GM18526 (cell line): ENCODE measurements around the gene MYLIP.

Experiments used
- POLR2A ChIP-seq: IDR thresholded peaks from 3 replicates; pipeline ENCODE4 v1.6.1; 2011; ENCODE audit not compliant: insufficient read length; ENCODE audit errors: extremely low read depth

Gene MYLIP

DNA sequence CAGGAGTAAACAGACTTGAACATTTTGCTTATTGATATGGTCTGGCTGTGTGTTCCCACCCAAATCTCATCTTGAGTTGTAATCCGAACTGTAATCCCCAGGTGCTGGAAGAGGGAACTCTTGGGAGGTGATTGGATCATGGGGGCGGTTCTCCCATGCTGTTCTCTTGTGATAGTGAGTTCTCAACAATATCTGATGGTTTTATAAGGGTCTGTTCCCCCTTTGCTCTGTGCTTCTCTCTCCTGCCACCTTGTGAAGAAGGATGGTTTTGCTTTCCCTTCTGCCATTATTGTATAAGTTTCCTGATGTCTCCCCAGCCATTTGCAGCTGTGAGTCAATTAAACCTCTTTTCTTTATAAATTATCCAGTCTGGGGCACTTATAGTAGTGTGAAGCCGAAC, 40.0 kb downstream of the MYLIP start:
- TF ChIP-seq POLR2A = no peak

DNA sequence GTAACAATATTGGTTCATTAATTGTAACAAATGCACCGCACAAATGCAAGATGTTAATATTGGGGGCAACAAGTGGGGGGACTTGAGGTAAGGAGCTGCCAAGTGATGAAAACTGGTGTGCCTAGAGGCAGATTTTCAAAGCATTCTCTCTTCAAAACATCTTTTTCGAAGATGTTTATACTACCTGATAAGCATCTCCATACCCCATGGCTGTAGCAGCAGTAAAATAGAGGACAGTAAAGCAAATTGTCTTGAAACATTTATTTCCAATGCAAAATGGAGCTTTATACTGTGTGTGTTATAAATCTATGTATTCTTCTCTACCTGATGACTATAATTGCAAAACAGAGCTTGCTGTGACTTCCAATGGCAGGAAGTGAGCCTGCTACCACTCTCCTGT, 42.5 kb downstream of the MYLIP start:
- no peak for TF ChIP-seq POLR2A

DNA sequence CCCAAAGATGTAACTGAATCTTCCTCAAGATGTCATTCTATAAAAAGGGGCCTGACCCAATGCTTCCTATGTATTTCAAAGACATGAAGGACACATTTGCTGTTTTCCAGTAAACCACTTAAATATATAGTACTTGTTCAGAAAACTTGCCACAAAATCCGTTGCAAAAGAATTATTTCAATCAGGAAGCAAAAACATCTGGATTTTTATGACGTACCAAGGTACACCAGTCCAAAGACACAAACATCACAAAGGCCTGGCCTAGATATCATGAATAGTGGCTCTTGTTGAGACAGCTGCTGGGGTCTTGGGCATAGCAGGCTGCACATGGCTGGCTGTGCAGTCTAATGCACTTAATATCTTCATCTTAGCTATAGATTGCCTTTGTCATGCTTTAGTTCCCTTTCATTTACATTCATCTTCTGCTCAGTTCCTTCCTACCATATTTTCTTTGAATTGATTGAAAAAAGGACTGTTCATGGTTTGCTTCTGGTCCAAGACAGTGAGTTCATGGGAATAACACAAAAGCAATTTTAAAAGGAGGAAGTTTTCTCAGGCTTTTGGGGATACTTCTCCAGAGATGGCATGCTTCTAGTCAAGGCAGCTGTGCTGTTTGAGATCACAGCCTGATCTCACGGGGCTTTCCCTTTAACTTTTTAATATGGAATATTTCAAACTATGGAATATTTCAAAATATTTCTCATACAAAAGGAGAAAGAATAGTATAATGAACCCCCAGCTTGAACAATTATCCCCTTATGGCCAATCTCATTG, 44.5 kb downstream of the MYLIP start:
- TF ChIP-seq POLR2A = no peak

DNA sequence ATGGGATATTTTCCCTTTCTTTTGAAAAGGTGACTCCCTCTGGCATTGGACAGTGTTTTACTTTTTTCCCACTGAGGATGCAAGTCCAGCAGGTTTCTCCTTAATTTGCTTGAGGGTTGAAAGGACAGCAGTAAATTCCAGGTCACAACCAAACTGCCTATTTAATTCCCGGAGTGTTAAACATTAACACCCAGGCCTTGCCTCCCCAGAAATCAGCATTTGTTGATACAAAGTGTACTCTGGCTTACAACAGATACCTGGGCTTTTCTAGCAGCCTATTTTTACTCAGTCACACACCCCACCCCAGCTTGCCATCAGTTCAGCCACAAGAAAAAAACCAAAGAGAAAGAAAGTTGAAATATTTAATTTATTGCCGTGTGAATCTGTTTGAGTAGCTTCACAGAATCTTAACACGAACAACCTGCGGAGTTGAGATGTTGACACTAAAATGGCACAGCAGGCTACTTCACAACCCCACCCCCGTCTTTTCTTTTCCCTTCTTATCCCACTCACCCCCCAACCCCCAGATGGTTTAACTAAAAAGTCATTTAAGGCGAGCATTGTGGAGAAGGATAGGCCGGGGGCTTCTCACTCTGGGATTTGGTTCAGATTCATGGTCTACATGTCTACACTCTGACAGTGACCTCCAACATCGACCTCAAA, 45.7 kb downstream of the MYLIP start:
- TF ChIP-seq POLR2A = no peak

DNA sequence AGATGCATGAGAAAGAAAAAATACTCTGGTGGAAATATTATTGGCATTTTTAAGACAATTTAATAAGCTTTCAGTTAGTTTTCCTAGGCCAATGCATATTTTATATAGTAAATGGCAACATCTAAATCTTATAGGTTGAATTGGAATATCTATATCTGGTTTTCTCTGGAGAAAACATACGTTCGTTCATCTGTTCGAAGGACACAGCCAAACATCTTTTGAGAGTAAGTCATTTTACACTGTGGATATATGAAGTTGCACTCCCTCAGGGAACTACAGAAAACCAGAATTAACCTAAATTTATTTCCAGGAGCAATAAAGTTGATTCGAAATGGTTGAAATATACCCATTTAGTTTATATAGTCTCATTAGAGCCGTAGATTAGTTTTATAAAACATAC, 49.0 kb downstream of the MYLIP start:
- TF ChIP-seq POLR2A = no peak

DNA sequence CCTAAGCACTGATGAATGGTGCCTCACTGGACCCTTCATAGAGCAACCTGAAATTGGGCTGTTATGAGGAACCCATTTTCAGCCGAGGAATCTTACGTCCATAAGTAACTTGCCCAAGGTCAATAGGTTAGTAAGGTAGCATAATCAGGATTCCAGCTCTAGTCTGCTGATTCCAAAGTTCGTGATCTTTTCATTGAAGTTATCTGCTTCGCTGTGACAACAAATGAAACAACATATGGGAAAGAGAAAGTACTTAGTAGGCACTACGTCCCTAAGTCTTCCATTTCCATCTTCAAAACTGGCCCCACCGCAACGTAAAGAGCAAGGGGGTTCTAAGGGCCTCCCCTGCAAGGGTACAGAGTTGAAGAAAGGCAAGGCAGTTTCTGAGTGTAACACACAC, 49.5 kb downstream of the MYLIP start:
- TF ChIP-seq POLR2A = no peak

DNA sequence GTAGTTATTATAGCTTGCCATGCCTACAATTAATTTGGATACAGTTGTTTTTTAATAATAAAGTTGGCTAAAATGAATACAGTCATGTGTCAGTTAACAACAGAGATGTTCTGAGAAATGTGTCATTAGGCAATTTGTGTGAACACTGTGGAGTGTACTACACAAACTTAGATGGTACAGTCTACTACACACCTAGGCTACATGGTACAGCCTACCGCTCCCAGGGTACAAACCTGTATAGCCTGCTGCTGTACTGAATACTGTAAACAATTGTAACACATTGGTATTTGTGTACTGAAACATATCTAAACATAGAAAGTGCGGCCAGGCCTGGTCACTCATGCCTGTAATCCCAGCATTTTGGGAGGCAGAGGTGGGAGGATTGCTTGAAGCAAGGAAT, 50.2 kb downstream of the MYLIP start:
- TF ChIP-seq POLR2A = no peak

DNA sequence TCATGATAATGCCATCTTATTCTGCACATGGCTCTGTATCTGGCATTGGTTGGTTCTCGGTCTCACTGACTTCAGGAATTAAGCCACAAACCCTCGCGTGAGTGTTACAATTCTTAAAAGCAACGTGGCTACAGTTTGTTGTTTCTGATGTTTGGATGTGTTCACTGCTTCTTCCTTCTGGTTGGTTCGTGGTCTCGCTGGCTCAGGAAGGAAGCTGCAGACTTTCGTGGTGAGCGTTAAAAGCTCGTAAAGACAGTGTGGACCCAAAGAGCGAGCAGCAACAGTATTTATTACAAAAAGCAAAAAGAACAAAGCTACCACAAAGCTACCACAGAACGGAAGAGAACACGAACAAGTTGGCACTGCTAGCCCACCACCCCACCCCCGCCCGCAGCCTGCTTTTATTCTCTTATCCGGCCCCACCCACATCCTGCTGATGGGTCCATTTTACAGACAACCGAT, 51.1 kb downstream of the MYLIP start:
- no peak for TF ChIP-seq POLR2A

DNA sequence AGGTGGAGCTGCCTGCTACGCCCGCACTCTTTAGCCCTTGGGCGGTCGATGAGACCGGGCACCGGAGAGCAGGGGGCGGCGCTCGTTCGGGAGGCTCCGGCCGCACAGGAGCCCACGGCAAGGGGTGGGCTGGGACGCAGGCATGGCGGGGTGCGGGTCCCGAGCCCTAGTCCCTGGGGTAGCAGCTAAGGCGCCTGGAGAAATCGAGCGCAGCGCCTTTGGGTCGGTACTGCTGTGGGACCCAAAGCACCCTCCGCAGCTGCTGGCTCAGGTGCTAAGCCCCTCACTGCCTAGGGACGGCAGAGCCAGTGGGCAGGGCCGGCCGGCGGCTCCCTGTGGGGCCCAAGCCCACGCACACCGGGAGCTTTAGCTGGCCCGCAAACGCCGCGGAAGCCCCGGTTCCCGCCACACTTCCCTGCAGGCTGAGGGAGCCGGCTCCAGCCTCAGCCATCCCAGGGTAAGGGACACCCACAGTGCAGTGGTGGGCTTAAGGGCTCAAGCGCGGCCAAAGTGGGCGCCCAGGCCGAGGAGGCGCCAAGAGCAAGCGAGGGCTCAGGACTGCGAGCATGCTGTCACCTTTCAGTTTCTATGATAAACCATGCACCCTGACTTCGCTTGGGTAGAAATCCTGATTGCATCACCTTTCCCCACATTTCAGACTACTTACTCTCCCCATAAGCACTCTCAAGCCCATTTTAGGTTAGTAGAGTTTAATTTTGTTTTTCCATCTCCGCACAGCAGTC, 52.0 kb downstream of the MYLIP start:
- no peak for TF ChIP-seq POLR2A

DNA sequence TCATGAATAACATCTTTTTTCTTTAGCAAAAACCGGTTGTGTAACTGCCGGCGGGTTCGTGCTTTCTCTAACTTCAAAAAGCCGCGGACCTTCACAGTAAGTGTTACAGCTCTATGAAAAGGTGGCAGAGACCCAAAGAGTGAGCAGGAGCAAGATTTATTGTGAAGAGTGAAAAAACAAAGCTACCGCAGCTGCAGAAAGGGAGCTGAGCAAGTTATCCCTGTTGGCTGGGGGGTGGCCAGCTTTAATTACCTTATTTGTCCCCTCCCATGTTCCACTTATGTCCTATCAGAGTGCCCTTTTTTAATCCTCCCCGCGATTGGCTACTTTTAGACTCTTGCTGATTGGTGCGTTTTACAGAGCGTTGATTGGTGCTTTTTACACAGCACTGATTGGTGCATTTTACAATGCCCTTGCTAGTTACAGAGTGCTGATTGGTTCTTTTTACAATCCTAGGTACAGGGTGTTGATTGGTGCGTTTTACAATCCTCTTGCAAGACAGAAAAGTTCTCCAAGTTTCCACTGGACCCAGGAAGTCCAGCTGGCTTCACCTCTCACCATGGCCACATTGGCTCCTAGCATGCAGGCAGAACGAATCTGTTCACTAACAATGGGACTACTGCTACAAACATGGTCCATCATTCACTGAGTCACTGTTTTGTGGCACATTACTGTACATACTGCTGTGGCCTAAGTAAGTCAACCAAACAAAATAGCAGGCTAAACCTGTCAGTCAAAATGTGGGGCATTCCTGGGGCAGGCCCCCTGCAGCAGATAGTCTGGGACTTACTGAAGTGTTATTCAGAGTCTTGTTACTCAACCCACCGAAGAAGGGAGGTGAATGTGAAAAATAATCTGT, 52.8 kb downstream of the MYLIP start:
- TF ChIP-seq POLR2A = no peak

DNA sequence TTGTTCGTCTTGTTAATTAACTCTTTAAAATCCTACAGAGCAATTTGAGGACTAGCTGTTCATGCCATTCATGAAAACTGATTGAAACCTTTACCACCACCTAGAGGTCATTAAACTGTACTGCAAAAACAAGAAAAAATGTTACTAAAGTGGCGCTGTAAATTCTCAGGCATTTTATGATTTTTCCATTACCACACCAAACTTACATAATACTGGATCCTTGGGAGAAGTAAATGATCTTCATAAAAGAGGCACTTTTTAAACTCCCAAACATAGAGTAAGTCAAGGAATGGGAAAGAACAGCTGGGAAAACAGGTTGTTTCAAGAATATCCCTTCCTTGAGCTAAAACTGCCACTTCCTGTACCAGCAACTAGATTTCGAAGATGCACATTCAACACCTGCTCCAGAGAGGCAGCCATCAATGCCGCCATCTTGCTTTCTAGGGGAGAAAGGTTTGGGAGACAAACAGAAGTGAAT, 54.3 kb downstream of the MYLIP start:
- no peak for TF ChIP-seq POLR2A

DNA sequence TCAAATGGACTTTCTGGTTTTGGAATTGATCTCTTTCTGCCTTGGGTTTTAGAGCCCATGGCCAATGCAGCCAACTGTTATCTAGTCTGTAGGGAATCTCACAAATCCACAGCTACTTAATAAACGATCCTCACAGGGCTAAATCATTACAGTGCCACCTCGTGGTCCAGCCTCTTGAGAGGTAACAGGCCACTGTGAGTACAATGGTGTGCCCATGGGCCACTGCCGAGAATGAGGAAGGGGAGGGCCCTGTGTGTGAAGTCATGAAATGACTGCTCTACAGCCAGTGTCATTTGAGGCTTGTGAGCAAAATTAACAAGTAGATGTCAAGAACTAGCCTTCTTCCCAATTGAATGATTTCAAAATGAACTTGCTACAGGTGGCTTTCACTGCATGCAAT, 55.2 kb downstream of the MYLIP start:
- no peak for TF ChIP-seq POLR2A

DNA sequence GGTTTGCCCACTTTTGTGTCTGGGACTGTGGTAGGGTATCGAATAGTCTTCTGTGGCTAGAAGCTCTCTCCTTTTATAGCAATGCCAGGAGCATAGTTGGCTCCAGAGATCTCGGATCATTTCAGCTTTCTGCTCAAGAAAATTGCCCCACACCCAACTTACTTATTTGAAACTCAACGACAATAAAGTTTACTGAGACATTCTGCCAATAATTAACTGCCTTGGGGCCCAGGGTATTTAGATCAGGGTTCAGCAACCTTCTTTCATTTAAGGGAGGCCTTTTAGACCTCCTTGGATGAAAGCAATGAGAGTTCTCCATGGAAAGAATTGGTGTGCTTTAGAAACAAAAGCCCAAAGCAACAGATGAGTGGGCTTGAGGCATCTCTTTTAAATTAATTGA, 55.7 kb downstream of the MYLIP start:
- TF ChIP-seq POLR2A = no peak

DNA sequence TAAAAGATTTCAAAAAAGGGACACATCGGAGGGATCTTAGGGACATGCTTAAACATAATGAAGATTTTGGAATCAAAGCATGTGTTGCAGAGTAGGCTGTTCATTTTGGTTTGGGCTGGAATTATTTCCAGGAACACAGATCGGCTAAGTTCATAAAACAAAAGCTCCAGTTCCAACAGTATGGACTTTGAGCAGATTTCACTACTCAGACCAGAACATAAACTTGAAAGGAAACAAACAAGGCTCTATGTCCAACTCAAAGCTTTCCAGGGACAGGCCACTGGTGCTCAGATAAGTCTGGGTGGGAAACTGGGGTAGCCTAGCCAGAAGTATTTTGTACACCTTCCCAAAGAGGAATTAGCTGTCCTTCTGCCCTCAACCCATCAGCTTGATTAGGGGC, 58.3 kb downstream of the MYLIP start:
- no peak for TF ChIP-seq POLR2A

DNA sequence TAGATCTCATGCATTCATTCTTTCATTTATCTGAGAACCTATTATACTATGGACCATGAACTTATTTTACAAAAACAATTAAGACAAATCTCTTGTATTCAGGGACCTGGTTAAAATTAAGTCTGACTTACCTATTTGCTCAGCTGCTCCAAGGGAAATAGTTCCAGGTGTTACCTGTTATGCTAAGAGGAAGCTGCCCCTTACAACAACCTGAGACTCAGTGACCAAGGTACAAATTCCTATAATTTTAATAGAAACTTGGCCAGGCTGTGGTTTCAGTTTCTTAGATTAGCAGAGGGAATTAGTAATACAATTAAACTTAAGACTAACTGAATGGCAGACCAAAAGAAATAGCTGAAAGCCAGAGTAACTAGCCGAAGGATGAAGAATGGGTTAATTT, 61.3 kb downstream of the MYLIP start:
- TF ChIP-seq POLR2A = no peak
